Epithelial cell of prostate (primary cell): ENCODE data around the gene WDR11.
A peak's percentile ranks its signal among the peaks of the same experiment; 100 is the strongest.

Experiments used
- DNase-seq: peaks from one replicate; pipeline ENCODE4 v3.0.0-alpha.2; 2011; ENCODE audit warnings: low read depth, low spot score
- H3K27ac ChIP-seq: fragments of 450-650 bp; 2 replicates; pipeline ENCODE4 v1.5.1; 2017; ENCODE audit warnings: mild to moderate bottlenecking

The WDR11 gene

DNA sequence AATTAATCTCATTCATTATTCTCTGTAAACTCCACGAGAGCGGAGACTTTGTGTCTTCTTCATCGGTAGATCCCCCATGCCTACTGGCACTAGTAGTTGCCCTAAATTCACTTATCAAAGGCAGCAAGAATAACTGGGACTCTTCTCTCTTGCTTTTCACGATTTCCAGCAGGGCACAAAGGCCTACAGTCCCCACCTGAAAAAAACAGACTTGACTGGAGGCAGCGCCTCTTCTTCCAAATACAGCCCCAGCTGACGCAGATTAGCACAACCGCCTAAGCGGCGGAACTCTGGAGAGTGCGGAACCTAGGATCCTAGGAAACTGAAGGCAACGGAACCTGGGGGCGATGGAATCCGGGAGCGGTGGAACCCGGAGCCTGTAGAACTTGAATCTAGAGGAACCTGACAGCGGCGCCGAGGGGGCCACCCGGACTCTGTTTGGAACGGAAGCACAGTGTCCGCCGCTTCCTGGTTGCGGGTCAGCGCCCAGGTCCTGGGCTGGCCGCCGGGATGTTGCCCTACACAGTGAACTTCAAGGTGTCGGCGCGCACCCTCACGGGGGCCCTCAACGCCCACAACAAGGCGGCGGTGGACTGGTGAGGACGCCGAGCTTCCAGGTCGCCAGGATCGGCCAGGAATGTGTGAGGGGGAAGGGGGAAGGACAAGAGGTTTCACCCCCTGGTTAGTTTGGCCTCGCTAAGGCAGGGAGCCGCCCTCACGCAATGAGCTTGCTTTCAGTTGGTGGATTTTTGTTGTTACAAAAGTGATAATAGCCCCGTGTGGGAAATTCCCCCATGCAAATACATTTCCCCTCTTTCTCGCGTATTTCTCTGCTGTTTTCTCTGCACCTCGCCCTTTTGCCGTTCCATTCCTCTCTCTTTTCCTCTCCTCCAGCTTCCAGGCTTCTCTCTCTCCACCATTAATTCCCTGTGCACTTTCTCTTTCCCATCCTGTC is at the start of gene WDR11:
Gene WDR11 (plus strand): TSS at position 452 of the 955 bp plus-strand sequence. CDS start 59 bp downstream, at position 511.
- peak within 1 kb of the TSS; percentile 65 for H3K27ac ChIP-seq
- DNase-seq, result peak; percentile 59

GRCh38 chr10:120802935-120803334 is 48.2 kb upstream of the WDR11 start:
- no peak for DNase-seq
- no peak overlapping the region for H3K27ac ChIP-seq

- no peak overlapping the region for H3K27ac ChIP-seq
- no peak for DNase-seq
These were observed 47.2 kb upstream of the WDR11 start for GRCh38 chr10:120803972-120804371.

GRCh38 chr10:120805014-120805812 is 45.9 kb upstream of the WDR11 start:
- no peak for DNase-seq
- no peak overlapping the region for H3K27ac ChIP-seq

- no peak overlapping the region for H3K27ac ChIP-seq
- DNase-seq, result no peak
These were observed 45.1 kb upstream of the WDR11 start for GRCh38 chr10:120806081-120806480.

GRCh38 chr10:120810298-120810697 is 40.9 kb upstream of the WDR11 start:
- H3K27ac ChIP-seq, result no peak overlapping the region
- no peak for DNase-seq

DNA sequence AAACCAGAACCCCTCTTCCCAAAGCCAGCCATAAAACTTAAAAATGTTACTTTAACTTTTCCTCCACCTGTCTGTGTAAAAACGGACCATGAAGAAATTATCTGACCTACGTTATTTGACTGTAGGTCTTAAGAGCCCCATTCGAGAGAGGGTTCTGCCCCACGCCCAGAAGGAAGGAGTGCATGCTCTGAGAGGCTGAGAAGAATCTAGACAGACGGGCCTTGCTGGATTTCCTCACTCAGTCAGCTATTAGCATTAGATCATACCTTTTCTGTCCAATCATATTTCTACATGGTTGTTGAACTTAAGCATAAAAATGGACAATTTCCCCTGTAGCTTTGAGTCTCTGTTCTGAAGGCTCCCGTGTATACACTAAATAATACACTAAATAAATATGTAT is 38.1 kb upstream of the WDR11 start:
- no peak for DNase-seq
- no peak overlapping the region for H3K27ac ChIP-seq

GRCh38 chr10:120818301-120818700 is 32.9 kb upstream of the WDR11 start:
- no peak overlapping the region for H3K27ac ChIP-seq
- no peak for DNase-seq

- H3K27ac ChIP-seq, result no peak overlapping the region
- DNase-seq, result no peak
These were observed 31.8 kb upstream of the WDR11 start for GRCh38 chr10:120819366-120819765.

DNA sequence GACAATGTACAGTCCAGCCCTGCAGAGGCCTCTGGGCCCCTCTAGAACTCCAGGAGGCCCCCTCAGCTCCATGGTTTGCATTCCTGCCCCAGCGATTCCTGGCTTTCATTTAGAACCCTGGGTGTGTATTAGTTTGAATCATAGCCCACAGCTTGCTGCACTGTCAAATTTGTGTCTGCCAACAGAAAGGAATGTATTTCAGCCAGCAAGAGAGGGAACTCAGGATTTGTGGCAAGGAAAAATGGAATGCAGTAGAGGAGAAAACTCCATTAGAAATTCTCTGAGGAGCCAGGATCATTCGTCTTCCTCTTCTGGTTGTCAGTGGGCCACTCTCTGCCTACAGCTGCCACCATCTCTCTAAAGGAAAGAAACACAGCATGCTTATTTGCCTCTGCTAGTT is 27.9 kb upstream of the WDR11 start:
- no peak for DNase-seq
- H3K27ac ChIP-seq, result no peak overlapping the region

DNA sequence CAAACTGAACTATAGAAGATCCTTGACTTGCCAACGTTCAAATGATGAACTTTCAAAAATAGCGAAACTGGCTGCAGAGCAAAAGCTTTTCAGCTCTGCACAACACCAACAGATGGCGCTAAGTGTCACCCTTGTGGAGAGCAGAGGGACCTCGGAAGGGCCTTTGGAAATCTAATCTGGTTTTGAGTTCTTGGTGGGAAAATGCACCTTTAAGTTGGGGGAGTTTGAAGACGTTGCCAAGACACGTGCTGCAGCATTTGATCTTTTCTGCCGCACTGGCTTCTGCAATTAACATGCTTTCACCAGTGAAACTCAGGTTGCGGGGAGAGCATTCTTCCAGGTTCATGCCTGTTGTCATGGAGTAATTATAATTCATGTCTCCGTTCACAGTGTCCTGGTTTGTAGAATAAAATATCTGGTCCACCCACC is 26.3 kb upstream of the WDR11 start:
- no peak overlapping the region for H3K27ac ChIP-seq
- peak; percentile 6 for DNase-seq

- no peak for DNase-seq
- no peak overlapping the region for H3K27ac ChIP-seq
These were observed 25.0 kb upstream of the WDR11 start for GRCh38 chr10:120825878-120826769.

GRCh38 chr10:120827251-120827875 is 23.8 kb upstream of the WDR11 start:
- DNase-seq, result no peak
- no peak overlapping the region for H3K27ac ChIP-seq

DNA sequence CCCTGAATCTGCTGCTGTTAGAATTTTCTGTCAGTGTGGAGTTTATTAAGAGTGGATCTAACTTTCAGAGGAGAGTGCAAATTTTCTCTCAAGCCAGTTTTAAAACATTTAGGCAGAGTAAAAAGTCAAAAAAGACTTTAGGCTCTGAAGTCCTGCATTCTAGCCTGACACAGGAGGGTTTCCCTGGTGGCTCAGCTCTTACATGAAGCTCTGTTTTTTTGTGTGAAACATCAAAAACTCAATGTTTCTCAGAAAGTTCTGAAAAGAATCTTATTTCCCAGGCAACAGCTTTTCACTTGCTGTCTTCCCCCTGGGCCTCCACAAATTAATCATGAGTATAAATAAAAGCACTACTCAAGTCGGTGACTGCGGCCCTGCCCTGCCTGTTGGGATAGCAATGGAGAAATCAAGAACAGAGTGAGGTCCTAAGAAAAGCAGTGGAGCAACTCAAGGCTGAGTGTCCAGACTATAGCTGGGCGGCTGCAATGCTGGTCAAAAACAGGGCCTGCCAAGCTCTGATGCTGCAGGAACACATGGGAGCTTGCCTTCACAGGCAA is 22.3 kb upstream of the WDR11 start:
- H3K27ac ChIP-seq, result no peak overlapping the region
- no peak for DNase-seq

DNA sequence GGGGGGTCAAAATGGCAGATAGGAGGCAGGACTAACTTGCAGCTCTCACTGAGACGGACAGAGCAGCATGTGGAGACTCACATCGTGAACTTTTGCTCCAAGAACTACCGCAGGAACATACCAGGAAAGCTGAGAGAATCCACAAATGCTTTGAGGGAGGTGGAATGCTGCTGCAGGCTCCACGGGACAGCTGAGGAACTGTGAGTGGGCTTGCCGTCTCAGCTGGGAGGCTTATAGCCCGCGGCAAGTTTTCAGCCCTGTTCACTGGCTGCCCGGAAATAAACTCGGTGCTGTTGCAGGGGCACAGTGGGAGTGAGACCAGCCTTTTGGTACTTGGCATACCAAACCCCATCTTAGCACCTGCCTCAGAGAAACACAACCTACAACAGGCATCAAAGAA is 19.1 kb upstream of the WDR11 start:
- no peak overlapping the region for H3K27ac ChIP-seq
- no peak for DNase-seq

DNA sequence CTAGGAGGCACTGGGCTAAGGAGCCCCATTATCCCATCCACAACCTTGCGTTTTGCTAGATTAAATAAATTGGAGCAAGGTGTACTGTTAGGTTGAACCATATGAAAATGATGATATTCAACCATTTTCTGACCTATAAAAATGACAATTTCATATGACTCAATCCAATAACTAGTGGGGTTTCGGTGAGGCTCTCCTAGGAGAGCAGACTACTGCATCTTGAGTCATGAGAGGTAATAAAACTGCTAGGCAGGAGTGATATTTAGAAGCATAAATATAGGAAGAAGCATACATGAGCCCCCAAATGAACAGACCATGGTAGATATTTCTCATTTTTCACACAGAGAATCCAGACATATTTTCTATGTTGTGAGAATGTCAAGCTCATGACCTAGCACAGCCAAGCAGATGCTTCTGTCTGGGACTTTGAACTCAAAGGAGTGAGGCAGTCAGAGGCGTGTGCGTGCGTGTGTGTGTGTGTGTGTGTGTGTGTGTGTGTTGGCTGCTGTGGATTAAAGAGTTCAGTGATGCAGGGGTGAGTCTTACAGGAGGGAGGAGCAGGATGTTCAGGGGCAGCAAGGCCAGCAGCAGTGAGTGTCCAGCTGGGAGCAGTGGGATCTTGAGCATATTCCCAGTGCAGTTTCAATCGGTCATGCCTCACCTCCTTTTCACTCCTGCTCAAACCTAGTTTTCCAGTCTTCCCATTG is 17.8 kb upstream of the WDR11 start:
- DNase-seq, result peak; percentile 6
- H3K27ac ChIP-seq, result no peak overlapping the region

- H3K27ac ChIP-seq, result no peak overlapping the region
- no peak for DNase-seq
These were observed 15.6 kb upstream of the WDR11 start for GRCh38 chr10:120835603-120836002.

- no peak overlapping the region for H3K27ac ChIP-seq
- DNase-seq, result no peak
These were observed 12.2 kb upstream of the WDR11 start for GRCh38 chr10:120838941-120839340.
